GM15510 (cell line): ENCODE results near the gene MRPS15.

Experiments used
- POLR2A ChIP-seq: IDR thresholded peaks from 3 replicates; pipeline ENCODE4 v1.6.1; 2011; ENCODE audit warnings: borderline replicate concordance; ENCODE audit not compliant: insufficient read length; ENCODE audit errors: extremely low read depth

Gene MRPS15

DNA sequence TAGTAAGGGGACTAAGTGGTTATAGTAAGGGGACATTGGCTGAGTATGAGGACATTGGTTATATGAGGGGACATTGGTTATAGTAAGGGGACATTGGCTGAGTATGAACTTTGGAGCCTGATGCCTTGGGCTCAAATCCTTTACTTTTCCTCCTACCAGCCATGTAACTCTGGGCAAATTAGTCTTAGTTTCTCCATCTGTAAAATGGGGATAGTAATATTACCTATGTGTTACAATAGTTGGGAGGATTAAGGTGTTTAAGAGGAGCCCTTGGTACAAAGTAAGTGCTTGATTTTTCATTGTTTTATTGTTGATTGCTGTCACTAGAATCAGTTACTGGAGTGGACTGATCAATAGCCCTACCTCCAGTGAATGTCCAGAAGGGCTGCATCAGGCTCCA lies 16.7 kb downstream of the MRPS15 start:
- TF ChIP-seq POLR2A = no peak

DNA sequence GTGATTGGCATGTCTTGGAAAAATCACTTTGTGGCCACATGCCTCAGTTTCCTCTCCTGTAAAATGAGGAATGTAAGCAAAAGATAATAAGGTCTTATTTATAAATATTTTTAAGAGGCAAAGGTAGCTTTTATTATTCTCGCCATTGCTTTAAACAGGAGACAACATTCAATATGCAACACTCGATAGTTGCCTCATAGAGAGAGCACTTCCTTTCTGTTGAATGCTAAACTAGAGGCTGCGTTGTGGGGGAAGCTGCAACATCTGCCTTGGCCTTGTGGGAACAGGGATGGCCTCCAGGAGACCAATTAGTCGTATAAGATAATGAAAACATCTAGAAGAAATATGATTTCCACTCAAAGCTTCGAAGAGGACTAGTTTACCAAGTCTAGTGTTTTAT lies 17.4 kb downstream of the MRPS15 start:
- TF ChIP-seq POLR2A = no peak

DNA sequence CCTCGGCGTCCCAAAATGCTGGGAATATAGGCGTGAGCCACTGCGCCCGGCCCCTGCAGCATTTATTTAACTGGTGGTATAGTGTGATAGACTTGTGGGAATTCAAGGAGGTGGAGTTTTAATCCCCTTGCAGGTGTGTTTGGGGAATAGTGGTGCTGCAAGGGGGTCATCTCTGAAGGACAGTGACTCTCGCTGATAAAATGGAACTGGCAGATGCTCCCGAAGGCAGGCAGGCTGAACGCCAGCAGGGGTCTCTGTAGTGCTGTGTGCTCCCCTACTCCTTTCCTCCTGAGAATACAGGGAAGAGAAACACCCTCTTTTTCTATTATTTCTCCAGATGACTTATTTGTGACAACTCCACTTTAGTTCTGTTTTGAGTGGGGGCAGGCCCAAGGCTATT lies 17.9 kb downstream of the MRPS15 start:
- TF ChIP-seq POLR2A = no peak

DNA sequence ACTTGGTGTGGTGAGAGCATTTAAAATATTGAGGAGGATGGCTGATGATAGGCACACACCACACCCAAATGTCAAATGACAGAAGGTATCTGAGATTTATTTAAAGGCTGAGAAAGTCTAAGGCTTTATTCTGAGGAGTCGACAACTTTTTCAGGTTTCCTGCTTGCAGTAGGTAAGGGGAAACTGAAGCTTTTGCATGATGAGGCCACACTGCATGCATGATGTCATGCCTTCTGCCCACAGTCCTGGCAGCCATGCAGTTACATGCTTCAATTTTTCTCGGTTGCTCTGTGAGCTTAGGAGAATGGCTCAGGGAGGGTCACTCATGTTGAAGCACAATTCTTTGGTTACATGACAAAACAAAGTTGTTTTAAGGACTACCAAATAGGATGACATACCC lies 20.9 kb downstream of the MRPS15 start:
- no peak for TF ChIP-seq POLR2A

DNA sequence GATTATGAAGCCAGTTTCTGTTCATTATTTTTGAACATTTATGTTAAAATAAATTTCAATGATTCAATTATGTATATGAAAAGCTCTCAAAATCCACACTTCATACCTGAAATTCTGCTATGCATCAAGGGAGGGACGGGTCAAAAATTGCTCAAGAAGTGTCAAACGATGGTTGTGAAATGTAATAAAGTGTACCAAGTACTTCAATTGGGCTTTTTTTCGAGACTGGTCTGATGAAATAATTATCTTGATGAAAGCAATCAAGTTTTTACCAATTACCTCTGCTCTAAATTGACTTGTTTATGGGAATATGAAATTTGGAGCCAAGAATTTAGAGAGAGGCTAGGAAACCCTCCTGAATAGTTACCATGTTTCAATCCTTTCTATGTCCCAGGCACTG lies 21.8 kb downstream of the MRPS15 start:
- no peak for TF ChIP-seq POLR2A

DNA sequence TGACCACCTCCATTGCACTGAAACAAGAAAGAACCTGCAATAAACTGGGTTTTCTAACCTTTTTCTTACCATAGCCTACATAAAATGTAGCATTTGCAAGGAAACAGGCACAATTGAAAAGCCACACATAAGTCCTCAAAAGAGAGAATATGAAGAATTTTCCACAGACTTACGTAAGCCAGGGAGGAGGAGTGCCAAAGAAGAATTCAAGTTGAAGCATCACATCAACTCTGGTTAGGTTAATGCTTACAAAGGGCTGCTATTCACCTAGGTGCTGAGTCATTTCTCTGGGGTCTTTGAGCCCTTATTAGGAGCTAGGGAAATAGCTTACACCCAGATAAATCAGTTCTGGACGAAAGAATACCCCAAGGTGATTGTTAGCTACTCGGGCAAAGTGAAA lies 23.5 kb downstream of the MRPS15 start:
- TF ChIP-seq POLR2A = no peak

DNA sequence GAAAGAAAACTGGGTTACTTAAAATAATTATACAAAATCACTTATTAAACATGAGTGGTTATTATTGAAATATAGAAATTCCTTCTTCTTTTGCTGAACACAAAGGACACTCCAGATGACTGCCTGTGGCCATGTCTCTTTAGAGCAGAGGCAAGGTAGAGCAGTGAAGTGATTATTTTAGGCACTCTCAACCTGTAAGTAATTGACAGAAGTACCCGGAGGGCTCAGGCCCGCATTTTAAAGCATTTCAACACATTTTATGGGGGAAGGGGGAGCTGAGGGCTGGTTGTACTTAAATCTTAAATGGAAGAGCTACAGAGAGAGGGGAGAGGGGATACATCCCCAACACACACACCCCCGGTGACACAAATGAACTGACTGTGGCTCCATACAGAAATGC lies 24.1 kb downstream of the MRPS15 start:
- no peak for TF ChIP-seq POLR2A

DNA sequence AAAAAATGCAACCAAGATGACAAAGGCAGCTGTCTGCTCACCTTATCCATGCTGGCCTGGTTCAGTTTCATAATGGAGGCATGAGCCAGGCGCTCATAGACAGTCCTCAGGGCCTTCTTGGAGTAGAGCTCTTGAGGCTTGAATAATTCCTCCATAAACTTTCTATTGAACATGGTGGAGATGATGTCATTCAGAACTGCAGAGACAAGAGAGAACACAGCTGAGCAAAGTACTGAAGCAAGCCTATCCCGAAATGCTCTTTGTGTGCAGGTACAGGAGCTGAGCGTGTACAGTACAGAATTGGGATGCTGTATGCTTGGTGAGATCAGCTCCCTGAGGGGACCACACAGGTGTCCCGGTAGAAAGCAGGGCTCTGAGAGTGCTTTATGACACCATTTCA lies 25.5 kb downstream of the MRPS15 start:
- no peak for TF ChIP-seq POLR2A

DNA sequence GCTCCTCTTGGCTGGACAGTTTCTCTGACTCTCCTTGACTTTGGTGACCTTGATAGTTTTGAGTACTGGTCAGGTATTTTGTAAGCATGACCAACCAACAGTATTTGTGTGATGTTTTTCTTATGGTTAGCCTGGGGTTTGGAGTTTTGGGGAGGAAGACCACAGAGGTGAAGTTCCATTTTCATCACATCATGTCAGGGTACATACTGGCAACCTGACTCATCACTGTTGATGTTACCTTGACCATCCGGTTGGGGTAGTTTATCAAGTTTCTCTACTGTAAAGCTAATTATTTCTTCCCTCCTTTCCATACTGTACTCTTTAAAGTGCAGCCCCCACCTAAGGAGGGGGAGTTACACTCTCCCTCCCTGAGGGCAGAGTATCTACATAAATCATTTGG lies 27.4 kb downstream of the MRPS15 start:
- TF ChIP-seq POLR2A = no peak

DNA sequence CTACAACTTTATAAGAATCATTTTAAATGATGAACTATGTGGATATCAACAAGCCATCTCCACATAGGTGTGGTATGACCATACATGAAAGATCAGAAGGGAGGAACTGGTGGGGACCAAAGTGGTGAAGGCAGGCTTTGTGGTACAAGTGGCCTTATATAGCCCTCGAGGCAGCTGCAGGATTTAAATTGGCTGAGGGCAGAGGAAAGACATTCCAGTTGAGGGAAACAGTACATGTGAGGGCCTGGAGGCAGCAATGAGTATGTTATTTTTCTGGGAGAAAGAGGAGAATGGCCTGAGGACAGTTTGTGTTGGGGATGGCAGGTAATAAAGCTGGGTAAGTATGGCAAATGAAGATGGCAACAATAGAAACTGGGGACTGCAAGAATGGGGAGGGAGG lies 31.1 kb downstream of the MRPS15 start:
- no peak for TF ChIP-seq POLR2A

DNA sequence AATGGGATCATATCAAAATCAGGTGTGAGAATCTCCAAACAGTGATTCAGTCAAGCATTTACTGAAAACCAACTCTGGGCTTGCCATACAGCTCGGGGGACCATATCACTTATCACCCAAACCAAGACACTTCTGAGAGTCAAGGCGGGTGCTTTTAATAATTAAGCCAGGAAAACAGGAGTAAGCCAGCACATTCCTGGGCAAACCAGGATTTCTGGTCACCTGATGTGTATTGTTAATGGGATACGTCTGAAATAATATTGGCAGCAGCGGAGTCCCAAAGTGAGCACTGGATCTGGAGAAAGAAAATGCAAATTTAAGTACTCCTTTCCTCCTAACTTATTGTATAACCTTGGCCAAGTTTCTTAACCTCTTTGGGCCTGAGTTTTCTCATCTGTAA lies 31.6 kb downstream of the MRPS15 start:
- no peak for TF ChIP-seq POLR2A

DNA sequence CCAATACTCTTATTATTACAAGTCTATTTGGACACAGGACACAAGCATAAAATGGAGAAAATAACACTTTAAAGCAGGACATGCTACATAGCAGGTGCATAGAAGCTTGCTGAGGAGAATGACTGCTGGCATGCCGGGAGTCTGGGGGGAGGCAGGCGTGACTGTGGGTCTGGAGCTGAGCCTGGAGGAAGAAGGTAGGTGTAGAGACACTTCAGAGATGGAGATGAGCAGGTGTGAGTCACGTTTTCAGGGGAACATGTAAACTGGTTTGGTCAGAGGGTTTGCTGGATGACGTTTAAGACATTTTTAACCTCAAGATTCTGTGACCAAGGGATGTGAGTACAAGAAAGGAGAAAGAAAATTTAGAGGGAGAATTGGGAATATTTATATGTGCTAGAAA lies 38.4 kb downstream of the MRPS15 start:
- TF ChIP-seq POLR2A = no peak

DNA sequence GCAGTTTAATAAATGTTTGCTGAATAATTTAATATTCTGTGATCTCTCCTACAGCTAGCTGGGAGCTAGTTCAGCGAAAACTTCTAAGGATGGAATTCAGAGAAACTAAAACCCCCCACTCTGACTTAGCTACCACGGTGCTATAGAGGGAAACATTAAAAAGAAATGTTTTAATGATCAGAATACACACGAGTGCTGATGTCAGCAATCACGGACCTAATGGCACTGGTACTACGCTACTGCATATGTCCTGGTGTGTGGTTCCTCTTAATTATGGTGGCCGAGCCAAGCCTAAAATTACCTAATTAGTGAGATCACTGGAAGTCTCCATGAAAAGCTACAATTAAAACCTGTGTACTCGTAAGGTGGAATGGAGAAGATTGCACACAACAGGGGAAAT lies 42.5 kb downstream of the MRPS15 start:
- TF ChIP-seq POLR2A = no peak

DNA sequence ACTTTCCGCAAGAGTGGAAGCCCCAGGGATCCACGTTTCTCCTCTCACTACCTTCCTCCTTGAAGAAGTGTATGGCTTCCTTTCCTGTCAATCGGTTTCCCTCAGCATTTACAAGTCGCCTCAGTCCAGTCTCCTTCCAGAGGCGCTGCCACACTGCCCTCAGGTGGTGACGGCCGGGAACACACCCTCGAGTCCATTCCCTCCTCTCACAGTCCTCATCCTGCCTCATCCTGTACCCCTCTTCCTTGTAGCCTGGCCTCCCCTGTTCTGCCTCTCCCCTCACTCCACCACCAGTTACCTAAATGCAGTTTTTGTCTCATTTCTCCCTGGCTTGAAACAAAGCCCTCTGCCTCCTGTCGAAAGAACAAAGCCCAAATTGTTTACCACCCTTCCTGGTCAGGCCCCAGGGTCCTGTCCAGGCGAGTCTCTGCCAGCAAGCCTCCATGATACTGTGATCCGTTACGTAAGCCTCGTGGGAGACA lies 43.3 kb downstream of the MRPS15 start:
- no peak for TF ChIP-seq POLR2A

DNA sequence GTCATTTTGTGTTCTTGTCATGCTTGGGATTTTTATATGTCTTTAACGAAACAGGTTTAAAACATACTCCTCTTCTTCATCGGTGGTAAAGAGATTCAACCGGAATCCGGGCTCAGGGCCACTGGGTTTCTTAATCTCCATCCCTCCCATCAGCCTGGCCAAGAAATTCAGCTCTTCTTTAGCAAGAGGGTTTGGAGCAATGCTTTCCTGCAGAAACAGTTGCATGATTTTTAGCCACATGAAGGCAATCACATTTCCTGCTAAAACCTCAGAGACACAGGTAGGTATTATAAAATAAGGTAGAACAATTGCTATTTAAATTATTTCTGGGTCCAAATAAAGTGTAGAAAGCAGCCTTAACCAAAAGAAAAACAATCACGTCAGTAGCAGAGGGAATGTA lies 43.8 kb downstream of the MRPS15 start:
- no peak for TF ChIP-seq POLR2A

DNA sequence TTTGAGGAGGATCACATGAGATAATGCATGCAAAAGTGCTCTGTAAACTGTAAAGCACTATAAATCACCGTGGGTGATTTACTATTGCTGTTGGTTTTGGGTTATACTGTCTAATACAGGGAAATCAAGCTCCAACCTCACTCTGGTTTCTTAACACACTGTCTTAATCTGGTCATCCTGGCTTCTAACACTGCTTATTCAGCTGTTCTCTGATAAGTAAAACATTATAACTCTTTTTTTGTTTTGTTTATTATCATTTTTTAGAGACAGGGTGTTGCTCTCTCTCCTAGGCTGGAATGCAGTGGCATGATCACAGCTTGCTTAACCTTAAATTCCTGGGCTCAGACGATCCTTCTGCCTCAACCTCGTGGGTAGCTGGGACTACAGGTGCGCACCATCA lies 44.6 kb downstream of the MRPS15 start:
- no peak for TF ChIP-seq POLR2A

DNA sequence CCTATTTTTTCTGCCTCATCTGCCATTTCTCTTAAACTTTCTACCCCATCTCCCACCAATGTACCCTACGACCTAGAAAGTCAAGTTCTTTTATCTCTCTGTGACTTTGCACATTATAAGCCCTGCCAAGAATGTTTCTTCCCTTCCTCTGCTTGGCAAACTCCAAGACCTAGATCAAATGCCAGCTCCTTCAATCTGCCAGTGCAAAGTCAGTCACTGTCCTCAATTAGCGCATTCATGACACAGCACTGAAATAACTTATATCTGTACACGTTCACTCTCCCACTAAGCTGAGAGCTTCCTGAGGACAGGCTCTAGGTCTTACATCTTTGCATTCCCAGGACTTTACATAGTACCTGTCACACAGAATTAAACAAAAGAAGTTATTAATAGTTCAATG lies 45.0 kb downstream of the MRPS15 start:
- no peak for TF ChIP-seq POLR2A
